Thoracic aorta (tissue), 2 donors: Measurements from ENCODE around the gene ZNF638. TPM values are rescaled to one million over a fixed set of nuclear protein-coding genes. Genes with fewer than 3 reads are reported as not detected.

Experiments used
- ATAC-seq: fragments of 150-250 bp; one replicate; pipeline ENCODE4 v1.8.0; 2017; ENCODE audit warnings: low read depth; ENCODE audit not compliant: insufficient number of reproducible peaks, low FRiP score
- DNase-seq: peaks from one replicate; pipeline ENCODE4 v3.0.0-alpha.2; 2020; ENCODE audit warnings: low spot score
- H3K27ac ChIP-seq, 2 donors: fragments of 200-600 bp; sonication (generic); 1 replicate in 1 of 2; 2 replicates in 1 of 2; pipeline ENCODE4 v1.5.1; 2016; ENCODE audit warnings: mild to moderate bottlenecking in 2 of 2, moderate library complexity in 2 of 2
- H3K27me3 ChIP-seq: fragments of 200-600 bp; sonication (generic); replicated peaks from 2 replicates; pipeline ENCODE4 v1.6.0; 2016; ENCODE audit warnings: mild to moderate bottlenecking; ENCODE audit not compliant: insufficient read depth
- H3K36me3 ChIP-seq: fragments of 200-600 bp; sonication (generic); one replicate; pipeline ENCODE4 v1.5.1; 2016
- H3K4me1 ChIP-seq, 2 donors: fragments of 200-600 bp; sonication (generic); 1 replicate in 1 of 2; 2 replicates in 1 of 2; pipeline versions ENCODE4 v1.5.1 to v1.6.0; 2016; ENCODE audit warnings: low read depth in 2 of 2, mild to moderate bottlenecking in 1 of 2; ENCODE audit not compliant: control insufficient read depth in 1 of 2
- H3K4me3 ChIP-seq: fragments of 200-600 bp; sonication (generic); 2 replicates; pipeline ENCODE4 v1.5.1; 2016; ENCODE audit warnings: mild to moderate bottlenecking
- H3K9me3 ChIP-seq: fragments of 200-600 bp; sonication (generic); 2 replicates; pipeline ENCODE4 v1.5.1; 2016
- total RNA-seq, 2 donors: library from RNA; depleted of rRNA; stranded (reverse); fragments of >200 nt; gene quantifications; one replicate each; pipeline versions ENCODE4 v1.1.0 to v1.2.3, GENCODE V29; 2016
- TF ChIP-seq, protein P1 (sequence below): fragments of 200-600 bp; sonication (generic); IDR thresholded peaks from one replicate; pipeline ENCODE4 v1.5.1; 2019; ENCODE audit warnings: antibody characterized with exemption

The ZNF638 gene
- total RNA-seq, 2 donors from 2014 or later: 162 to 230 TPM

DNA sequence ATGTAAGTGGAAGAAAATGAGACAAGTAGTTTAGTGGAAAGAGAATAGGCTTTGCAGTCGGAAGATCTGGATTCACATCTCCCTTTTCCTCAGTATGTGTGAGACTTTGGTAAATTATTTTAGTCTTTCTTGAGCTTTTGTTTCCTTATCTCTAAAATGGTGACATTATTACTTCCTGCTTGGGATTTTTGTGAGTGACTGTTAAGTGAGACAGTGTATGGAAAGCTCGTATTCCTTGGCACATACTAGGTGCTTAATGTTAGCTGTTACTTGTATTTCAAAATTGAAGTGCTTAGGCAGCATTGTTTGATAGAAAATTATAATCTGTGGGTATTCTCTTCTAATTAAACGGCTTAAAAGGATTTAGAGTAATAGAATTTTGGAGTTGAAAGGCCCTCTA lies 2.0 kb downstream of the ZNF638 start:
- Histone ChIP-seq H3K27ac (no peak overlapping the region), H3K36me3 (no peaks in the 10 kb centered on the region), H3K9me3 (no peaks in the 10 kb centered on the region), H3K4me1 (peaks cover 27 to 54% of the 10 kb centered on the region in 2 donors), H3K27me3 (no peaks in the 10 kb centered on the region), H3K4me3 (peak overlapping the region; percentile 91)
- DNase-seq (no peak), ATAC-seq (no peak)
- TF ChIP-seq, protein P1, sequence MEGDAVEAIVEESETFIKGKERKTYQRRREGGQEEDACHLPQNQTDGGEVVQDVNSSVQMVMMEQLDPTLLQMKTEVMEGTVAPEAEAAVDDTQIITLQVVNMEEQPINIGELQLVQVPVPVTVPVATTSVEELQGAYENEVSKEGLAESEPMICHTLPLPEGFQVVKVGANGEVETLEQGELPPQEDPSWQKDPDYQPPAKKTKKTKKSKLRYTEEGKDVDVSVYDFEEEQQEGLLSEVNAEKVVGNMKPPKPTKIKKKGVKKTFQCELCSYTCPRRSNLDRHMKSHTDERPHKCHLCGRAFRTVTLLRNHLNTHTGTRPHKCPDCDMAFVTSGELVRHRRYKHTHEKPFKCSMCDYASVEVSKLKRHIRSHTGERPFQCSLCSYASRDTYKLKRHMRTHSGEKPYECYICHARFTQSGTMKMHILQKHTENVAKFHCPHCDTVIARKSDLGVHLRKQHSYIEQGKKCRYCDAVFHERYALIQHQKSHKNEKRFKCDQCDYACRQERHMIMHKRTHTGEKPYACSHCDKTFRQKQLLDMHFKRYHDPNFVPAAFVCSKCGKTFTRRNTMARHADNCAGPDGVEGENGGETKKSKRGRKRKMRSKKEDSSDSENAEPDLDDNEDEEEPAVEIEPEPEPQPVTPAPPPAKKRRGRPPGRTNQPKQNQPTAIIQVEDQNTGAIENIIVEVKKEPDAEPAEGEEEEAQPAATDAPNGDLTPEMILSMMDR: no peak

DNA sequence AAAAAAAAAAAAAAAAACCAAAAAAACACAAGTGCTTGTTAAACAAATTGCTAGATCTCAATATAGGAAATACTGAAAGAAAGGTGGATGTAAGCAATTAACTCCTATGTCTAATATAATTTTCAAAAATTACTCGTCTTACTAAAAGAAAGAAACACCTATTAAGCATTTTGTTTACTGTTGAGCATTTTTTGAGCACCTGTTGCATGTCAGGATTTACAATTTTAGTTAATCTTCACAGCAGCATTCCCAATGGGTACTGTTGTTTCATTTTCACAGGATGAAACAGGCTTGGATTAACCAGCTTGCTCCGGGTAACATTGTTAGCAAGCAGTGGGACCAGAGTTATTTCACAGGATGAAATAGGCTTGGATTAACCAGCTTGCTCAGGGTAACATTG lies 4.8 kb downstream of the ZNF638 start:
- ATAC-seq: no peak
- H3K27ac ChIP-seq: no peak overlapping the region
- TF ChIP-seq, protein P1: no peak
- H3K36me3 ChIP-seq: no peaks in the 10 kb centered on the region
- H3K27me3 ChIP-seq: no peaks in the 10 kb centered on the region
- H3K4me3 ChIP-seq: peak overlapping the region; percentile 7
- no peaks in the 10 kb centered on the region for H3K9me3 ChIP-seq
- peaks cover 44 to 82% of the 10 kb centered on the region in 2 donors for H3K4me1 ChIP-seq
- no peak for DNase-seq

DNA sequence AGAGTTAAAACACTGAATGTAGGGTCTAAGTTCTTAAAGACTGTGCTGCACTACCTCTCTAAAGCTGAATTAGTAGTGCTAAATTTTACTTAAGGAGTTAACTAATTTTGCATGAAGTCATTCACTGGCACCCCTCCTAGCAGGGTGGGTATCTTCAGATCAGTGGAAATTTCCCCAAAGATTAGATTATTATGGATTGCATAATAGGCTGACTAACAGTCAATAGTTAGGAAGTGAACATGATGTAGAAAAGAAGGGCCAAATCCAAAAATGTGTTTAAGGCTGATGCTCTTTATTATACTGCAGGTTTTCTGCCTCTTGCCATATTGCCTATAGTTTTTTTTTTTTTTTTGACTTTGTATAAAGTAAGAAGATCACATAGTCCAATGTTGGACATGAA lies 5.2 kb downstream of the ZNF638 start:
- no peaks in the 10 kb centered on the region for H3K27me3 ChIP-seq
- DNase-seq: no peak
- TF ChIP-seq, protein P1: no peak
- no peak overlapping the region for H3K27ac ChIP-seq
- peak overlapping the region; percentile 7 for H3K4me3 ChIP-seq
- no peaks in the 10 kb centered on the region for H3K36me3 ChIP-seq
- peaks cover 48 to 86% of the 10 kb centered on the region in 2 donors for H3K4me1 ChIP-seq
- ATAC-seq: no peak
- no peaks in the 10 kb centered on the region for H3K9me3 ChIP-seq

DNA sequence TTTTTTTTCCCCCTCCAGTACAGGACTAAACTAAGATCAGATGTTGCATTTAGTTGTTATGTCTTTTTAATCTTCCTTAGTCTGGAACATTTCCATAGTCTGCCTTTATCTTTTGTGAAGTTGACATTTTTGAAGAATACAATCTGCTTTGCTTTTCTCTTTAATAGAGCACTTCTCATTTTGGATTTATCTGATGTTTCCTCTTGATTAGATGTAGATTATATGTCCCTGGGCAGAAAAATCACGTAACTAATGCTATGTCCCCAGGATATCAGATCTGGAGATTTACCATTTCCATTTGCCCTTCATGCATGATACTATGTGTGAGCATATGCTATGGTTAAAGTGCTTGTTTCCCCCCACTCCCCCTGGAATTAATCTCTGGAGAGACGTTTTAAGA lies 6.2 kb downstream of the ZNF638 start:
- no peaks in the 10 kb centered on the region for H3K36me3 ChIP-seq
- TF ChIP-seq, protein P1: no peak
- H3K4me1 ChIP-seq: peaks cover 48 to 91% of the 10 kb centered on the region in 2 donors
- H3K27me3 ChIP-seq: no peaks in the 10 kb centered on the region
- H3K4me3 ChIP-seq: no peak overlapping the region
- H3K9me3 ChIP-seq: no peaks in the 10 kb centered on the region
- DNase-seq: no peak
- no peak overlapping the region for H3K27ac ChIP-seq
- no peak for ATAC-seq

DNA sequence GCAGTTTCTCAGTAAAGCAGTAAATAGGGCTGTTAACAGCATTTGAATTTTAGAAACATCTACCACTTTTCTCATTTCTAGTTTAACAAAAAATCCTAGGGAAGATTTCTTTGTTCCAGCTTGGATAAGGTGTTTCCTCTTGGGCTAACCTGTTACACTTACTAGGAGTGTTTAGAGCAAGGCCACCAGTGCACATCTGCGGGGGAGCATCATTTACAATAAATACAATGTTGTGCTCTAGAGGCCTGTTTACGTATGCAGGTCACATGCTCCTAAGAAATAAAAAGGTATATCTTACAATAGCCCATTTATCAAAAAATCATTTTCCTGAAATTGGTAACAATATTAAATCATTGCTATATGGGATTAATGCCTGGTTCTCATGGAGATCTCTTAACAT lies 8.1 kb downstream of the ZNF638 start:
- TF ChIP-seq, protein P1: no peak
- Histone ChIP-seq H3K27me3 (no peaks in the 10 kb centered on the region), H3K9me3 (no peaks in the 10 kb centered on the region), H3K4me1 (peaks cover 47 to 87% of the 10 kb centered on the region in 2 donors), H3K27ac (no peak overlapping the region), H3K36me3 (no peaks in the 10 kb centered on the region), H3K4me3 (no peak overlapping the region)
- ATAC-seq: no peak
- no peak for DNase-seq
